Measurements from ENCODE around the gene NOTCH1.

GRCh38 chr9:136514022-136514714 is 31.7 kb downstream of the NOTCH1 start:
- TF ChIP-seq CTCF (IDR thresholded peaks at IDR 0.05; ENCODE audit: borderline replicate concordance, extremely low read depth, low read length, poor library complexity, severe bottlenecking) (no peak), EZH2 (IDR thresholded peaks at IDR 0.05; ENCODE audit: borderline replicate concordance, low read depth, low read length, severe bottlenecking) (no peak)

Measured in DND-41 (cell line).